ENCODE measurements around the gene LRRC7. TPM values are rescaled to one million over a fixed set of nuclear protein-coding genes. Genes with fewer than 3 reads are reported as not detected.

Gene LRRC7
- total RNA-seq, 4 donors from 2014 or later = 0.12 to 0.32 TPM; not detected in 2

DNA sequence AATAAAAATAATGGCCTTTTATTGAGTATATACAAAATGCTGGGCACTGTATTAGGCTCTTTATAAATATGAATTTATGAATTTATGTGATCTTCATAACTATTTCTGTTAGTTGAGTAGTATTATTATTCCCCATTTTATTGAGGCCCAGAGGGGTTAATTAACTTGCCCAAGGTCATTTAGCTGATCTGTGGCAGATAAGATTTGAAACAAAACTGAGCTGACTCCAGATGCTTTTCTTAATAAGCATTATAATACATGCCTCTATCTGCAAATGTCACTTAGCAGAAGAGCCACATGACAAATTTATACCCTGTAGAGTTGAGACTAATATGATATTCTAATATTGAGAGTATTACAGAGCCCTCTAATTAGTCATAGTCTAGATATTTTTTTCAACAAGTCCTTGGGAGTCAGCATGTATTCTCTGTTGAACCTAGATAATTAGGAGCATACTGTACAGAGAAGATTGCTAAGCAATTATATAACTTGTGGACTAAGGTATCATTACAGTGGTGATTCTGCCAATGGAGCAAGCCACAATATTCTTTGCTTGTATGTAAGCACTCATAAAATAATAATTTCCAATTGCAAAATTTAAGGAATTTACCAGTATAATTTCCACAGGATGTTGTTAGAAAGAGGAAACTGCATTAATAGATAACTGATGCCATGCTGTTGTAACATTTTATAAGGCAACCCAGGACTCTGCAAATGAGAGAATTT is 525.7 kb downstream of the LRRC7 start:
- no peak for ATAC-seq (ENCODE audit: low FRiP score)
- DNase-seq (ENCODE audit: low spot score) = no peak
- no peak for TF ChIP-seq CTCF (IDR thresholded peaks at IDR 0.05)

GRCh38 chr1:70101231-70101630 is 533.5 kb downstream of the LRRC7 start:
- DNase-seq (ENCODE audit: low spot score) = no peak
- TF ChIP-seq CTCF (IDR thresholded peaks at IDR 0.05) = no peak
- no peak for ATAC-seq (ENCODE audit: low FRiP score)

- DNase-seq (ENCODE audit: low spot score) (no peak), ATAC-seq (ENCODE audit: low FRiP score) (no peak)
- no peak for TF ChIP-seq CTCF (IDR thresholded peaks at IDR 0.05)
These were observed 534.1 kb downstream of the LRRC7 start for GRCh38 chr1:70101774-70102173.

DNA sequence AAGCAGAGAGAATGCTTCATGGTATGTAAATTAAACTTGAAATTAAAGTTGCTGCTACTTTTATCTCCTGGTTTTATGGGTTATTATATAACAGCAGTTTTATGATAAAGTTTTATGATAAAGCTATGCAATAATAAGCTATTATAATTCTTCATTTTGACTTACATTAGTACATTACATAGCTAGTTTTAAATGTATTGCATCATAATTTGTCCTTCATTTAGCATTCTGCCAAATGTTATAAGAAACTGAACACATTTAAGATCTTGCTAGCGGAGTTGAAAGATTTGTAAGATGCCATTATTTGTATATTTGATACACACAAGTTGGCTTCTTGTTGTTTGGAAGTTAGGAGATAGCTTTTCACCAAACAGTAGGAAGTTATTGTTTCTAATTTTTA is 536.0 kb downstream of the LRRC7 start:
- ATAC-seq (ENCODE audit: low FRiP score) = no peak
- TF ChIP-seq CTCF (IDR thresholded peaks at IDR 0.05) = no peak
- DNase-seq (ENCODE audit: low spot score) = no peak

- TF ChIP-seq CTCF (IDR thresholded peaks at IDR 0.05) = no peak
- no peak for DNase-seq (ENCODE audit: low spot score)
- no peak for ATAC-seq (ENCODE audit: low FRiP score)
These were observed 541.5 kb downstream of the LRRC7 start for GRCh38 chr1:70109241-70109640.

- DNase-seq (ENCODE audit: low spot score) (no peak), ATAC-seq (ENCODE audit: low FRiP score) (no peak)
- no peak for TF ChIP-seq CTCF (IDR thresholded peaks at IDR 0.05)
These were observed 545.1 kb downstream of the LRRC7 start for GRCh38 chr1:70112838-70113237.

DNA sequence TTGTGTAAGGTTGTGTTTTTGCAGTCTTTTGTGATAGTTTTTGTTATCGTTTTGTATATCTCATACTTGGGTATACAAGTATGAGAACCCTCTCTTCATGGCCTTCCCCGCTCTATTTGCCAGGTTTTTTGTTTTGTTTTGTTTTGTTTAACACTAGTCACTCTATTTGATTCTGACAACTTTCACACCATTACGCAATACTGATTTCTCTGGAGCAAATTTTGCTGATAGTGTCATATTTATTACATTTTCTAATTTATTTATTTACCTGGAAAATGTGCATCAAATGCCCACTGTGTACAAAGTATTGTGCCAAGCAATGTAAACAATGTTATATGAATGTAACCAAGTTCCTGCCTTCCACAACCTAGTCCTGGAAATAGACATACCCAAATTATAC is 547.6 kb downstream of the LRRC7 start:
- ATAC-seq (ENCODE audit: low FRiP score) (no peak), DNase-seq (ENCODE audit: low spot score) (no peak)
- no peak for TF ChIP-seq CTCF (IDR thresholded peaks at IDR 0.05)

Data from omental fat pad (tissue), 4 donors.